CD8-positive, alpha-beta memory T cell (primary cell): ENCODE measurements around the gene BTF3. TPM values are rescaled to one million over a fixed set of nuclear protein-coding genes. Genes with fewer than 3 reads are reported as not detected.
"Not testable (repeated sequence)": the region's sequence is repeated elsewhere in the genome, so short reads cannot be mapped to it uniquely, and the experiment has no call there.

Source experiments
- CTCF ChIA-PET: fragments of 350-600 bp; sonication (Branson Sonifier 250); formaldehyde crosslinking; loops from one replicate; lab custom pipeline; 2021; ENCODE audit warnings: antibody characterized with exemption; lab: Charles Lee
- POLR2A ChIA-PET: fragments of 350-600 bp; sonication (Branson Sonifier 250); formaldehyde crosslinking; loops from one replicate; lab custom pipeline; 2021; ENCODE audit warnings: antibody characterized with exemption; lab: Charles Lee
- DNase-seq, 5 donors: peaks; one replicate each; pipeline versions ENCODE4 v3.0.0 to v3.0.0-alpha.2; 2020 to 2022; ENCODE audit warnings: mixed read lengths in 1 of 5
- H3K27ac ChIP-seq: one replicate; pipeline ENCODE4 v1.7.0; 2013; ENCODE audit warnings: low read depth, mild to moderate bottlenecking, low read length, moderate library complexity
- H3K27me3 ChIP-seq: 2 replicates; pipeline ENCODE4 v1.7.0; 2013; ENCODE audit warnings: low read length, mild to moderate bottlenecking; ENCODE audit not compliant: insufficient read depth, poor library complexity, severe bottlenecking
- H3K36me3 ChIP-seq: 2 replicates; pipeline ENCODE4 v1.7.0; 2013; ENCODE audit warnings: mild to moderate bottlenecking, low read length, moderate library complexity; ENCODE audit not compliant: insufficient read depth
- H3K4me1 ChIP-seq: 2 replicates; pipeline ENCODE4 v1.7.0; 2013; ENCODE audit warnings: mild to moderate bottlenecking, low read length, moderate library complexity; ENCODE audit not compliant: insufficient read depth
- H3K4me3 ChIP-seq: 2 replicates; pipeline ENCODE4 v1.7.0; 2013; ENCODE audit warnings: mild to moderate bottlenecking, low read length
- H3K9me3 ChIP-seq: 2 replicates; pipeline ENCODE4 v1.7.0; 2013; ENCODE audit warnings: mild to moderate bottlenecking, low read length
- H3K27ac Mint-ChIP-seq, 8 donors: one replicate each; pipeline ENCODE4 v1.8.0; 2020 to 2021; ENCODE audit warnings: mixed read lengths in 8 of 8, mild to moderate bottlenecking in 6 of 8, inconsistent platforms in 3 of 8, moderate library complexity in 3 of 8
- H3K27me3 Mint-ChIP-seq, 2 donors: one replicate each; pipeline ENCODE4 v1.8.0; 2020 to 2021; ENCODE audit warnings: mixed read lengths in 2 of 2, mild to moderate bottlenecking in 1 of 2, moderate library complexity in 1 of 2
- H3K36me3 Mint-ChIP-seq, 3 donors: one replicate each; pipeline ENCODE4 v1.8.0; 2020 to 2021; ENCODE audit warnings: mixed read lengths in 3 of 3, inconsistent platforms in 1 of 3, mild to moderate bottlenecking in 1 of 3
- H3K4me1 Mint-ChIP-seq, 3 donors: one replicate each; pipeline ENCODE4 v1.8.0; 2020 to 2021; ENCODE audit warnings: mixed read lengths in 3 of 3, inconsistent platforms in 1 of 3, mild to moderate bottlenecking in 1 of 3
- H3K4me3 Mint-ChIP-seq, 7 donors: one replicate each; pipeline ENCODE4 v1.8.0; 2020 to 2021; ENCODE audit warnings: mixed read lengths in 7 of 7, mild to moderate bottlenecking in 6 of 7, moderate library complexity in 4 of 7, inconsistent platforms in 2 of 7
- H3K9me3 Mint-ChIP-seq, 5 donors: one replicate each; pipeline ENCODE4 v1.8.0; 2020 to 2022; ENCODE audit warnings: mixed read lengths in 5 of 5, mild to moderate bottlenecking in 3 of 5, moderate library complexity in 2 of 5, inconsistent platforms in 1 of 5
- polyA plus RNA-seq: library from polyadenylated mRNA; unstranded; fragments of 300-500 nt; fragmentation: Illumina TruSeq; gene quantifications from one replicate; pipeline ENCODE4 v1.2.3, GENCODE V29; 2021
- total RNA-seq, 2 experiments: library from RNA; stranded (reverse); gene quantifications; one replicate each; pipeline ENCODE4 v1.2.3, GENCODE V29; 2021

The BTF3 gene
- total and polyA plus RNA-seq, 3 experiments from 2014 or later, result 675 to 1,053 (median 1,052) TPM

DNA sequence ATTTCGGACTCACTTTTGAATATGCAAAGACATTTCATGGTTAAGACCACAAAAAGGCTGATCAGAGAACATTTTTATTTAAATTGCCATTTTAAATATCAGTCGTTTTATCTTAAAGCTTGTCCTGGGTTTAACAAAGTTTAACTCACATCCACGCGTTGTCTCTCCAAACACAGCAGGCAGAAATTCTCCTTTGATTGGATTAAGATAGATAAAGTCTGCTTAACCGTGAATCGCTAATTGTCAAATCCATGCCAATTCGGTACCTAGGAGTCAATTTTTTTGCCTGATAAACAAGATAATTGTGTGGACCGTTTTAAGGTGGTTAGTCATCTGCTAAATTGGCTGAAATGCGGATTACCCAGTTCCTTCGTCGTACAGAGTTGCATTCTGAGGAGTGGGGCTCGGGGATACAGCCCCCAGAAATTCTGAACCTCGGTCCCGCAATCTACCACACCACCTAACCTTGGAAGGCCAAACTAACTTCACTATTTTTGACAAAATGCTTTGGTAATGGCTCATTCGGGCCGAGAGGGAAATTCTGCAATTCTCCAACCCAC is 665 bp upstream of the BTF3 start:
- Histone ChIP-seq H3K4me1 (peaks cover 39% of the 10 kb centered on the region), H3K36me3 (peaks cover 11% of the 10 kb centered on the region), H3K27me3 (peaks cover 3% of the 10 kb centered on the region), H3K9me3 (no peaks in the 10 kb centered on the region), H3K27ac (peak overlapping the region; percentile 98), H3K4me3 (peak overlapping the region; percentile 89)
- no peak for DNase-seq
- Mint-ChIP-seq H3K27ac (peak overlapping the region; percentile 98 to 100 (median 99)), H3K4me3 (peak overlapping the region; percentile 94 to 99 (median 98)), H3K9me3 (no peaks in the 10 kb centered on the region), H3K36me3 (peaks cover 0 to 36% (median 11%) of the 10 kb centered on the region in 3 donors), H3K27me3 (peaks cover 7 to 24% of the 10 kb centered on the region in 2 donors), H3K4me1 (peaks cover 34 to 51% (median 50%) of the 10 kb centered on the region in 3 donors)
- ChIA-PET CTCF (interaction anchor here (1.0 to 1.5 kb wide), 3 partner anchors 10 to 25 kb away, joined by 3 to 4 read pairs (median 4); no protein-coding TSS in a partner anchor), POLR2A (interaction anchor here (0.6 to 2.0 kb wide), 3 partner anchors 67 to 542 kb away, joined by 3 to 13 read pairs (median 5); partner anchors contain the start of genes ANKRA2, FCHO2 and UTP15)

DNA sequence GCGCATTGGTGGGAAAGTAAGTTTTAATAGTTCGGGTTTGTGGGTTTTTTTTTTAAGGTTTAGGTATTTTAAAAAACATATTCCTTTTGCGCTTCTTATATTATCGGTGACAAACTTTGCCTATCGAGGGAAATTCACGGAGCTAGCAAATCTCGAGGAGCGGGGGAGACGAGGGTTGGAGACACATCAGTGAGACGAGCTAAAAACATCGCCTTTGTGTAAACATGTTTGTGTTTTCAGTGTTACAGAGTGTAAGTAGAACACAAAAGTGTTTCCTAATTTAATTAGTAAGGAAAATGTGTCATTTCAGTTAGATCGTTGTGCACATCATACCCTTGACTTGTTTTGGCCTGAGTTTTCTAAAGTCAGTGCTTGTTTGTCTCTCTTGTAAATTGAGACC is 945 bp downstream of the BTF3 start:
- CTCF ChIA-PET, result interaction anchor here (1.2 to 1.5 kb wide), 2 partner anchors 20 to 36 kb away, joined by 3 to 4 read pairs; no protein-coding TSS in a partner anchor

DNA sequence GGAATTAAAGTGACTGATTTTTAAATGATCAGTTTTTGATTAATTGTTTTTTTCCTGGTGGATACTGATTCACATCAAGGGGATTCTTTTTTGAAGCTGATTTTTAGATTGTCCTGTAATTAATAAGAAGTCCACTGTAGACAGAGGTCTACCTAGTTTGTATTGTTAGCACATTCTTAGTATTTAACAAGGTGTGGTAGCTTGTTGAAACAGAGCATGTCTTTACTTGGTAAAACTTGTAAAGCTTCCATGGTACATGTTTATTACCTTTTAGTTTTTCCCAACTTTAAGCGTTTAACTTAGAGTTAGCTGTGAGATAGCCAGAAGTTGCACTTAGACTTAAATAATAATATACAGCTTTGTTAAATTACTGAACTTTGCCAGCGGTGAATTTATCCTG is 1.5 kb downstream of the BTF3 start:
- peaks cover 37 to 58% (median 57%) of the 10 kb centered on the region in 3 donors for H3K4me1 Mint-ChIP-seq
- POLR2A ChIA-PET, result interaction anchor here (1.9 to 2.0 kb wide), 2 partner anchors 65 to 544 kb away, joined by 5 to 13 read pairs; partner anchors contain the start of genes ANKRA2, FCHO2 and UTP15
- peaks cover 0 to 57% (median 11%) of the 10 kb centered on the region in 3 donors for H3K36me3 Mint-ChIP-seq
- no peak for DNase-seq
- Histone ChIP-seq H3K9me3 (no peaks in the 10 kb centered on the region), H3K27me3 (no peaks in the 10 kb centered on the region), H3K36me3 (peaks cover 31% of the 10 kb centered on the region), H3K27ac (no peak overlapping the region), H3K4me1 (peaks cover 39% of the 10 kb centered on the region), H3K4me3 (peak overlapping the region; percentile 89)
- peak overlapping the region; percentile 94 to 100 (median 99) for H3K27ac Mint-ChIP-seq
- CTCF ChIA-PET, result interaction anchor here (1.2 kb wide), 1 partner anchor 35 kb away, joined by 3 read pairs; no protein-coding TSS in a partner anchor
- H3K4me3 Mint-ChIP-seq, result peak overlapping the region; percentile 94 to 99 (median 98)
- no peaks in the 10 kb centered on the region for H3K9me3 Mint-ChIP-seq
- peaks cover 2 to 3% of the 10 kb centered on the region in 2 donors for H3K27me3 Mint-ChIP-seq

More for the DNA sequence above, 945 bp downstream of the BTF3 start:
- Mint-ChIP-seq H3K36me3 (peaks cover 0 to 52% (median 11%) of the 10 kb centered on the region in 3 donors), H3K27me3 (peaks cover 3 to 8% of the 10 kb centered on the region in 2 donors), H3K9me3 (no peaks in the 10 kb centered on the region), H3K27ac (peak overlapping the region; percentile 94 to 100 (median 99)), H3K4me1 (peaks cover 37 to 58% (median 57%) of the 10 kb centered on the region in 3 donors), H3K4me3 (peak overlapping the region; percentile 94 to 99 (median 98))
- Histone ChIP-seq H3K36me3 (peaks cover 26% of the 10 kb centered on the region), H3K4me1 (peaks cover 39% of the 10 kb centered on the region), H3K9me3 (no peaks in the 10 kb centered on the region), H3K4me3 (peak overlapping the region; percentile 89), H3K27ac (peak overlapping the region; percentile 98), H3K27me3 (no peaks in the 10 kb centered on the region)
- POLR2A ChIA-PET, result interaction anchor here (1.9 to 2.0 kb wide), 2 partner anchors 66 to 543 kb away, joined by 5 to 13 read pairs; partner anchors contain the start of genes ANKRA2, FCHO2 and UTP15
- no peak for DNase-seq

DNA sequence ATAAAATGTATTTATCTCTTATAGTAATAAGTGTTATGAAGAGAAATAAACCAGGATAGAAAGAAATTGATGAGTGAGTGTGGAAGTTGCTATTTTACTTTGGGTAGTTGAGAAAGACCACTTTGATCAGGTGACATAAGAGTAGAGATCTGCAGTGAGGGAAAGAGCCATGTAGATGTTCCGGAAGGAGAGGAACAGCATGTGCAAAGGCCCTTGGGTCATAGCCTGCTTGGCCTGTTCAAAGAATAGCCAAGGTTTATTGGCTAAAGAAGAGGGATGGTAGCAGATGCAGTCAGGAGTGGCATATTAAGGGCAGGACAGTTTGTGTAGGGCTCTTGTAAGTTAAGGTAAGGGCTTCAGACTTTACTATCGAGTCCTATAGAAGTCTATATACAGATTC is 3.2 kb downstream of the BTF3 start:
- no peak for DNase-seq
- Mint-ChIP-seq H3K27ac (peak overlapping the region; percentile 28 to 92 (median 68)), H3K9me3 (no peaks in the 10 kb centered on the region), H3K27me3 (no peaks in the 10 kb centered on the region), H3K4me3 (peak overlapping the region in 3 of 7 donors; percentile 3 to 56 (median 55)), H3K4me1 (peaks cover 37 to 58% (median 57%) of the 10 kb centered on the region in 3 donors), H3K36me3 (peaks cover 0 to 73% (median 15%) of the 10 kb centered on the region in 3 donors)
- ChIA-PET CTCF (no interaction called here), POLR2A (no interaction called here)
- peaks cover 39% of the 10 kb centered on the region for H3K4me1 ChIP-seq
- no peaks in the 10 kb centered on the region for H3K27me3 ChIP-seq
- no peak overlapping the region for H3K4me3 ChIP-seq
- no peak overlapping the region for H3K27ac ChIP-seq
- H3K36me3 ChIP-seq, result peaks cover 32% of the 10 kb centered on the region
- no peaks in the 10 kb centered on the region for H3K9me3 ChIP-seq

DNA sequence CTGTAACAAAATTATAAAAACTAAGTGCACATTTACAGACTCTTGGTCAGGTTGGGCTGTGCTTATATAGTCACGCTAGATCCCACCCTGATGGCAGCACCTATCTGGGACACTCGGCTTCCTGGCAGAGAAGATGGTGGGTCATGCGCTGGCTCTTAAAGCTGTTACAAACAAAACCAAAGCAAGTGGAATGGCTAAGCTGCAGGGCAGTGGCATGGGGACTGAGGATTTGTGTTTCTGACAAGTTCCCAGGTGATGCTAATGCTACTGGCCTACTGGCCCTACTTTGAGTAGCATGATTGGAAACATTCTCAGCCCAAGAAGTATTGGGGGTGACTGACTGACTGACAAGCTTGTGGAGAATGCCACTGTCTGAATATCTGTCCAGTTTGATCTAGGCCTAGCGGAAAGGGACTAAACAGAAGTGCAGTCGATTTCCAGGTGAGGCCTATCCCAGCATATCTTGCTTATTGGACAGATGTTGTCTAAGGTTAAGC is 8.3 kb downstream of the BTF3 start:
- H3K36me3 Mint-ChIP-seq, result peaks cover 0 to 60% (median 11%) of the 10 kb centered on the region in 3 donors
- Histone ChIP-seq H3K4me3 (no peak overlapping the region), H3K9me3 (no peaks in the 10 kb centered on the region), H3K4me1 (peaks cover under 1% of the 10 kb centered on the region), H3K27me3 (no peaks in the 10 kb centered on the region), H3K27ac (no peak overlapping the region), H3K36me3 (peaks cover 27% of the 10 kb centered on the region)
- no peak for DNase-seq
- H3K27ac Mint-ChIP-seq, result peak overlapping the region in 4 of 8 donors; percentile 12 to 74 (median 30)
- H3K9me3 Mint-ChIP-seq, result no peaks in the 10 kb centered on the region
- ChIA-PET POLR2A (no interaction called here), CTCF (no interaction called here)
- H3K4me1 Mint-ChIP-seq, result peaks cover 9 to 15% (median 13%) of the 10 kb centered on the region in 3 donors
- no peak overlapping the region for H3K4me3 Mint-ChIP-seq
- H3K27me3 Mint-ChIP-seq, result peaks cover 0 to 1% of the 10 kb centered on the region in 2 donors

DNA sequence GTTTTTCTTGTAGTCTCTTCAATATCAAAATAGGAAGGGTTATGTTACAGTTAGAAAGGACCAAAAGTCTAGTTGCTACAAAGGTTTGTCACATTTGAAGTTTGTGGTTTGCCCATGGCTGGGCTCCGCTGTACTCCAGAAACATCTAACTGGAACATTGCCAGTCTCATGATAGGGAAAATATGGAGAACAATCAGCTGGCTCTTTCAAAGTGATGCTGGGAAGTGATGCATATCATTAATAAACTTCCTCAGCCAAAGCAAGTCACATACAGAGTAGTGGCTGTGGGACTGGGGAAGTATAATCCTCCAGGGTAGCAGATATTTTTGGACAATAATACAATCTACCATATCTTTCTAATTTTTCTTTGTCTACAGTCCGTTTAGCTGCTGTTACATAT is 8.8 kb downstream of the BTF3 start:
- Histone ChIP-seq H3K27ac (no peak overlapping the region), H3K4me1 (no peaks in the 10 kb centered on the region), H3K9me3 (no peaks in the 10 kb centered on the region), H3K36me3 (peaks cover 27% of the 10 kb centered on the region), H3K27me3 (no peaks in the 10 kb centered on the region), H3K4me3 (no peak overlapping the region)
- POLR2A ChIA-PET, result no interaction called here
- peaks cover 0 to 58% (median 11%) of the 10 kb centered on the region in 3 donors for H3K36me3 Mint-ChIP-seq
- DNase-seq, result no peak
- no peak overlapping the region for H3K4me3 Mint-ChIP-seq
- peak overlapping the region in 2 of 8 donors; percentile 12 to 29 for H3K27ac Mint-ChIP-seq
- CTCF ChIA-PET, result no interaction called here
- no peaks in the 10 kb centered on the region for H3K9me3 Mint-ChIP-seq
- peaks cover 8 to 13% (median 11%) of the 10 kb centered on the region in 3 donors for H3K4me1 Mint-ChIP-seq
- peaks cover 0 to 1% of the 10 kb centered on the region in 2 donors for H3K27me3 Mint-ChIP-seq

DNA sequence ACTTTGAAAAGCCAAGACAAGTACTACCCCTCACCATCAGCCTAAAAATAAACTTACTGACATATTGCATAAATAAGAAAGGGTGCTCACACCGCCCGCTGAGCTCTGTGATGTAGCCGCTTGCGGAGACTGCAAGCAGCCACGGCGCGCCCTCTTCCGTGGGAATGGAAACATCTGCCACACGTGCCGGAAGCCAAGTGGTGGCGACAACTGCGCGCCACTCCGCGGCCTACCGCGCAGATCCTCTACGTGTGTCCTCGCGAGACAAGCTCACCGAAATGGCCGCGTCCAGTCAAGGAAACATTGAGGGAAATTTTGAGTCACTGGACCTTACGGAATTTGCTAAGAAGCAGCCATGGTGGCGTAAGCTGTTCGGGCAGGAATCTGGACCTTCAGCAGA is 10.3 kb downstream of the BTF3 start:
- H3K4me1 ChIP-seq, H3K27ac ChIP-seq, H3K9me3 Mint-ChIP-seq, H3K27me3 Mint-ChIP-seq, H3K4me3 ChIP-seq, H3K27ac Mint-ChIP-seq, H3K4me1 Mint-ChIP-seq, H3K9me3 ChIP-seq, H3K4me3 Mint-ChIP-seq, DNase-seq, H3K27me3 ChIP-seq: not testable (repeated sequence)
- POLR2A ChIA-PET, result interaction anchor here (1.1 kb wide), 1 partner anchor 10 kb away, joined by 4 read pairs; the partner anchor contains the start of gene BTF3
- CTCF ChIA-PET, result interaction anchor here (1.0 kb wide), 1 partner anchor 28 kb away, joined by 3 read pairs; no protein-coding TSS in a partner anchor
- H3K36me3 ChIP-seq, result peaks cover 12% of the 10 kb centered on the region
- peaks cover 0 to 44% (median 8%) of the 10 kb centered on the region in 3 donors for H3K36me3 Mint-ChIP-seq
